ENCODE results near the gene ARMC6. TPM values are rescaled to one million over a fixed set of nuclear protein-coding genes. Genes with fewer than 3 reads are reported as not detected.

ARMC6 gene
- total and polyA plus RNA-seq, 2 experiments from 2014 or later, result 40.9 to 112 TPM

- Histone ChIP-seq H4K20me1 (replicated peaks; ENCODE audit: insufficient read depth) (no peaks in the 10 kb centered on the region; the same call in 1 of the 2 replicates), H3K36me3 (ENCODE audit: insufficient read depth) (no peaks in the 10 kb centered on the region), H3K4me2 (no peak overlapping the region), H3K27ac (ENCODE audit: low read depth) (no peak overlapping the region), H3F3A (replicated peaks; ENCODE audit: low read depth) (0 out of 2 replicates have a peak, but pooled peaks cover 4% of the 10 kb centered on the region), H3K4me1 (ENCODE audit: insufficient read depth) (no peaks in the 10 kb centered on the region), H3K79me2 (replicated peaks; ENCODE audit: insufficient read depth) (no peaks in the 10 kb centered on the region), H3K27me3 (ENCODE audit: insufficient read depth) (no peaks in the 10 kb centered on the region), H3K9me2 (ENCODE audit: insufficient read depth) (no peaks in the 10 kb centered on the region), H2AFZ (no peak overlapping the region), H3K4me3 (no peak overlapping the region)
- no peak for ATAC-seq
- H3K27ac Mint-ChIP-seq, result no peak overlapping the region
- no peaks in the 10 kb centered on the region for H3K9me3 Mint-ChIP-seq
- peaks cover 10% of the 10 kb centered on the region for H3K27me3 Mint-ChIP-seq (ENCODE audit: insufficient read depth, low read depth, poor library complexity)
- no peak overlapping the region for H3K4me3 Mint-ChIP-seq
- no peak for DNase-seq (ENCODE audit: low spot score)
- H3K36me3 Mint-ChIP-seq (ENCODE audit: low read depth), result peaks cover 3% of the 10 kb centered on the region; the same call in 1 of the 3 replicates
- no peaks in the 10 kb centered on the region for H3K4me1 Mint-ChIP-seq
- TF ChIP-seq ZNF462 (CRISPR knock-in tag; IDR thresholded peaks at IDR 0.05), result no peak
- TF ChIP-seq REST (IDR thresholded peaks at IDR 0.05; ENCODE audit: unreplicated experiment), result no peak
- no peak for TF ChIP-seq POLR2AphosphoS5 (IDR thresholded peaks at IDR 0.05; ENCODE audit: low read depth)
- TF ChIP-seq EZH2phosphoT487 (IDR thresholded peaks at IDR 0.05; ENCODE audit: unreplicated experiment), result no peak
- TF ChIP-seq ZNF331 (CRISPR knock-in tag; IDR thresholded peaks at IDR 0.05; ENCODE audit: low read depth), result no peak
- no peak for TF ChIP-seq JUNB (IDR thresholded peaks at IDR 0.05; ENCODE audit: unreplicated experiment)
- no peak for TF ChIP-seq ZNF114 (CRISPR knock-in tag; IDR thresholded peaks at IDR 0.05)
- TF ChIP-seq EZH2 (IDR thresholded peaks at IDR 0.05; ENCODE audit: low read depth, unreplicated experiment), result no peak
- no peak for TF ChIP-seq CTCF (conservative IDR thresholded peaks at IDR 0.05; ENCODE audit: low read depth in 2 of 2)
- no peak for TF ChIP-seq NANOG (IDR thresholded peaks at IDR 0.05; ENCODE audit: borderline replicate concordance)
- no peak for TF ChIP-seq CREB1 (CRISPR knock-in tag; IDR thresholded peaks at IDR 0.05; ENCODE audit: low read depth)
- TF ChIP-seq ETS1 (IDR thresholded peaks at IDR 0.05), result no peak
- TF ChIP-seq STAT1 (IDR thresholded peaks at IDR 0.05; ENCODE audit: unreplicated experiment), result no peak
Observed at GRCh38 chr19:19098703-19099632, 65.6 kb downstream of the ARMC6 start.
